GM21619 (cell line): ENCODE results near the gene CTU2.

Experiments
- ATAC-seq: cut with Tn5 transposase; IDR thresholded peaks from one replicate; pipeline ENCODE4 v1.9.1; 2021; ENCODE audit not compliant: unreplicated experiment

Gene CTU2

GRCh38 chr16:88726408-88726749 is 20.1 kb downstream of the CTU2 start:
- no peak for ATAC-seq

GRCh38 chr16:88726981-88727380 is 20.7 kb downstream of the CTU2 start:
- no peak for ATAC-seq

GRCh38 chr16:88727871-88728270 is 21.6 kb downstream of the CTU2 start:
- ATAC-seq: no peak

GRCh38 chr16:88730632-88731607 is 24.6 kb downstream of the CTU2 start:
- ATAC-seq: no peak

- ATAC-seq: no peak
Observed at GRCh38 chr16:88731699-88732098, 25.4 kb downstream of the CTU2 start.

- no peak for ATAC-seq
Observed at GRCh38 chr16:88732172-88732960, 26.1 kb downstream of the CTU2 start.

GRCh38 chr16:88732961-88733294 is 26.6 kb downstream of the CTU2 start:
- ATAC-seq: no peak

GRCh38 chr16:88733630-88734360 is 27.5 kb downstream of the CTU2 start:
- ATAC-seq: no peak

GRCh38 chr16:88734361-88734728 is 28.0 kb downstream of the CTU2 start:
- ATAC-seq: no peak

GRCh38 chr16:88735121-88735520 is 28.8 kb downstream of the CTU2 start:
- ATAC-seq: no peak

- ATAC-seq: no peak
Observed at GRCh38 chr16:88735616-88736015, 29.3 kb downstream of the CTU2 start.

GRCh38 chr16:88736088-88736487 is 29.8 kb downstream of the CTU2 start:
- ATAC-seq: no peak

GRCh38 chr16:88736496-88736895 is 30.2 kb downstream of the CTU2 start:
- ATAC-seq: no peak

- ATAC-seq: peak; percentile 51
Observed at GRCh38 chr16:88737298-88738150, 31.2 kb downstream of the CTU2 start.

GRCh38 chr16:88738151-88739084 is 32.1 kb downstream of the CTU2 start:
- ATAC-seq: no peak

GRCh38 chr16:88739139-88739976 is 33.1 kb downstream of the CTU2 start:
- ATAC-seq: no peak

- ATAC-seq: no peak
Observed at GRCh38 chr16:88739977-88740726, 33.8 kb downstream of the CTU2 start.

GRCh38 chr16:88740727-88741055 is 34.4 kb downstream of the CTU2 start:
- ATAC-seq: no peak
